Esophagus squamous epithelium (tissue), 5 donors: Measurements from ENCODE around the gene ERP44. TPM values are rescaled to one million over a fixed set of nuclear protein-coding genes. Genes with fewer than 3 reads are reported as not detected.

Source experiments
- DNase-seq: peaks from one replicate; lab custom pipeline; 2025; lab: John Stamatoyannopoulos, UW
- H3K27ac ChIP-seq, 4 donors: fragments of 200-600 bp; sonication (generic); one replicate each; pipeline ENCODE4 v1.5.1; 2016 to 2019; ENCODE audit warnings: mild to moderate bottlenecking in 1 of 4
- H3K27me3 ChIP-seq, 4 donors: fragments of 200-600 bp; sonication (generic); 1 replicate in 3 of 4; 2 replicates in 1 of 4; pipeline versions ENCODE4 v1.5.1 to v1.6.0; 2017 to 2021; ENCODE audit warnings: antibody characterized with exemption in 1 of 4
- H3K36me3 ChIP-seq, 3 donors: fragments of 200-600 bp; sonication (generic); one replicate each; pipeline ENCODE4 v1.5.1; 2016 to 2019
- H3K4me1 ChIP-seq, 3 donors: fragments of 200-600 bp; sonication (generic); one replicate each; pipeline ENCODE4 v1.5.1; 2017 to 2019
- H3K4me3 ChIP-seq, 4 donors: fragments of 200-600 bp; sonication (generic); 1 replicate in 3 of 4; 2 replicates in 1 of 4; pipeline ENCODE4 v1.5.1; 2016 to 2019; ENCODE audit warnings: mild to moderate bottlenecking in 2 of 4, moderate library complexity in 1 of 4
- H3K9me3 ChIP-seq, 3 donors: fragments of 200-600 bp; sonication (generic); one replicate each; pipeline ENCODE4 v1.5.1; 2016 to 2019
- CTCF ChIP-seq, 6 experiments: fragments of 450-650 bp in 4 of 6; fragments of 200-600 bp in 2 of 6; sonication (generic) in 2 of 6; IDR thresholded peaks; one replicate each; pipeline ENCODE4 v1.5.1; 2016 to 2019; ENCODE audit warnings: antibody characterized with exemption in 6 of 6, mild to moderate bottlenecking in 4 of 6, moderate library complexity in 4 of 6
- POLR2A ChIP-seq, 4 donors: fragments of 450-650 bp; IDR thresholded peaks; one replicate each; pipeline ENCODE4 v1.6.1; 2017; ENCODE audit warnings: antibody characterized with exemption in 4 of 4, mild to moderate bottlenecking in 4 of 4, moderate library complexity in 3 of 4
- WGBS, 2 donors: methylation state at CpG; one replicate each; pipeline ENCODE4 v1.1.5; 2018; 5-methylcytosine and 5-hydroxymethylcytosine counted together
- intact Hi-C: fragments of 100-400 bp; cut with DNase I; formaldehyde crosslinking; loops from one replicate; pipeline ENCODE4 v1.15.0; 2022
- total RNA-seq, 4 donors: library from RNA; depleted of rRNA; stranded (reverse); fragments of >200 nt; gene quantifications; one replicate each; pipeline ENCODE4 v1.1.0, GENCODE V29; 2016
- donor health status: DM: yes; HTN: yes; CAD: no.

The ERP44 gene
- total RNA-seq, 4 donors from 2014 or later: 13.5 to 19.2 (median 16.3) TPM

- Histone ChIP-seq H3K9me3 (no peaks in the 10 kb centered on the region), H3K27ac (no peak overlapping the region), H3K27me3 (no peaks in the 10 kb centered on the region), H3K36me3 (no peaks in the 10 kb centered on the region), H3K4me3 (no peak overlapping the region), H3K4me1 (peaks cover 0 to 52% (median under 1%) of the 10 kb centered on the region in 3 donors)
- TF ChIP-seq CTCF (IDR thresholded peaks at IDR 0.05) (no peak), POLR2A (IDR thresholded peaks at IDR 0.05) (no peak)
- DNase-seq: no peak
- intact Hi-C loops: no loop called here
- 75 to 78% methylated on average over 1 of the region's 1 CpG for WGBS, 2 donors
Observed at GRCh38 chr9:100092066-100092465, 6.7 kb downstream of the ERP44 start.

DNA sequence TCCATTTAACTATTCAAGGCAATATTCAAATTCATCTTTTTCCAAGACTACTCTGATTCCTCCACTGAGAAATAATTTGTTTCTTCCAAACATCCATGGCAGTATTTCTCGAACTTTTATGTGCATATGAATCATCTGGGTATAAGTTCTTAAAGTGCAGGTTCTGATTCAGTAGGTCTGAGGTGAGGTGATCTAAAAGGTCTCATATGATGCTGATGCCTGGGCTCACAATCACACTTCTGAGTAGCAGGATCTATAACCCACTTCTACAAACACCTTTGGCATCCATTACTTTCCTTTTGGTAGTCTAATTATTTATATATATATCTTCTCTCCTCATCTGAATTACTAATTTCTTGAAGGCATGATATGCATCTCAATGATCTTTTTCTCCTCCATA lies 7.2 kb downstream of the ERP44 start:
- H3K27ac ChIP-seq: no peak overlapping the region
- TF ChIP-seq CTCF (IDR thresholded peaks at IDR 0.05): no peak
- no peak for TF ChIP-seq POLR2A (IDR thresholded peaks at IDR 0.05)
- H3K4me1 ChIP-seq: peaks cover 0 to 52% (median 0%) of the 10 kb centered on the region in 3 donors
- H3K4me3 ChIP-seq: no peak overlapping the region
- no peak for DNase-seq
- H3K27me3 ChIP-seq: no peaks in the 10 kb centered on the region
- 61 to 93% methylated on average over 1 of the region's 1 CpG for WGBS, 2 donors
- intact Hi-C loops: no loop called here
- no peaks in the 10 kb centered on the region for H3K9me3 ChIP-seq
- H3K36me3 ChIP-seq: no peaks in the 10 kb centered on the region

DNA sequence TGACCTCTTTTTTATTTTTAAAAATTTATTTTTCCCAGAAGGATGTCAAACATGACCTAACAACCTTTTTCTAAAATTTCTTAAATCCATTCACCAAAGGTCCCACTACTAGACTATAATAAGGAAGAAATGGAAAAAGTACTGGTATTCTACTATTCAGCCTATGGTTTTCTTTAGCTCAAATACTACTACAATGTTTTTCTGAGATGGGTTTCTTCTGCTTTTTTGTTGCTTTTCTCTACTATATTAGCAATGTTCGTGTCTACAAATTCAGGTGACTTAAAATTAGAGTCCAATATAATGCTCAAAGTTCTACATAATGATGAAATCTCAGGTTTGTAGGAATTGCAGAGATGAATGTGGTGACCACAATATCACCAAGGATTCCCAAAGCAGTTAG lies 7.9 kb downstream of the ERP44 start:
- Histone ChIP-seq H3K27me3 (no peaks in the 10 kb centered on the region), H3K9me3 (no peaks in the 10 kb centered on the region), H3K27ac (no peak overlapping the region), H3K4me3 (no peak overlapping the region), H3K4me1 (peaks cover 0 to 47% (median 0%) of the 10 kb centered on the region in 3 donors), H3K36me3 (no peaks in the 10 kb centered on the region)
- WGBS, 2 donors: 95 to 100% methylated on average over 1 of the region's 1 CpG
- intact Hi-C loops: no loop called here
- TF ChIP-seq POLR2A (IDR thresholded peaks at IDR 0.05) (no peak), CTCF (IDR thresholded peaks at IDR 0.05) (no peak)
- DNase-seq: no peak

DNA sequence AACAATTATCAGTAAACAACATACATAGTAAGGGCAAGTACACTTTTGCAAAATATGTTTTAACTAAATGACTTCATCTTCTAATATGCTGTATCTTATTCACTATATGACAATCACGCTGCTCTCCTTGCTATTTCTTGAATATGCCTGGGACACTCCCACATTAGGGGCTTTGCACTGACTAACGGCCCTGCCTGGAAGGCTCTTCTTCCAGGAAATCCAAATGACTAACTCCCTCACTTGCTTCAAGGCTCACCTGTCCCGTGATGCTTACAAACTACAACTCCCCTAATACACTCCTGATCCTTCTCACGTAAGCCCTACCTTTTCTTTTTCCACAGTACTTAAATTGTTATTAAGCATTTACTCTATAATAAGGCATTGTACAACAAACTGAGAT lies 10.6 kb downstream of the ERP44 start:
- Histone ChIP-seq H3K27ac (no peak overlapping the region), H3K4me3 (no peak overlapping the region), H3K27me3 (no peaks in the 10 kb centered on the region), H3K4me1 (peaks cover 0 to 45% (median 4%) of the 10 kb centered on the region in 3 donors), H3K36me3 (no peaks in the 10 kb centered on the region), H3K9me3 (no peaks in the 10 kb centered on the region)
- intact Hi-C loops: no loop called here
- 36 to 41% methylated on average over 4 of the region's 4 CpGs for WGBS, 2 donors
- DNase-seq: no peak
- TF ChIP-seq POLR2A (IDR thresholded peaks at IDR 0.05) (no peak), CTCF (IDR thresholded peaks at IDR 0.05) (no peak)

DNA sequence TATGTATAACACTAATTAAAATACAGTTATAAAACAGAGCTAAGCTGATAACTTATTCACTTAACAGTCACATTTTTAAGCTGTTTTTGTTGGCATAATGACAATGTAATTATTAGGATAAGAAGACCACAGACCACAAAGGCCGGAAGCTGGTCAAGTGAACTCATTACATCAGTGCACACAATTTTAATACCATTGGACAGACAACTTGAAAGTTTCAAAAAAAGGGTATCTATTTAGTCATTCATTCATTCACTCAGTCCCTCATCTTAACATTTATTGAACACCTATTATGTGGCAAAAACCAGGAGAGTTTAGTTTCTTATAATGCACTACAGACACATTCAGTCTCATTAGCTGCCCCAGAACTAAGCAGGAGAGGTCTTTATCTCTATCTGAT lies 11.6 kb downstream of the ERP44 start:
- Histone ChIP-seq H3K27ac (no peak overlapping the region), H3K36me3 (no peaks in the 10 kb centered on the region), H3K9me3 (no peaks in the 10 kb centered on the region), H3K4me3 (no peak overlapping the region), H3K27me3 (no peaks in the 10 kb centered on the region), H3K4me1 (peaks cover 0 to 43% (median 5%) of the 10 kb centered on the region in 3 donors)
- no peak for DNase-seq
- TF ChIP-seq CTCF (IDR thresholded peaks at IDR 0.05) (no peak), POLR2A (IDR thresholded peaks at IDR 0.05) (no peak)
- intact Hi-C loops: no loop called here
- 56 to 75% methylated on average over 1 of the region's 1 CpG for WGBS, 2 donors
